ENCODE data around the gene BPGM. TPM values are rescaled to one million over a fixed set of nuclear protein-coding genes. Genes with fewer than 3 reads are reported as not detected.

BPGM gene
- total RNA-seq, 1 donor from 2014 or later: 14.8 TPM

GRCh38 chr7:134720091-134720935 lies 73.7 kb downstream of the BPGM start:
- no peak overlapping the region for H3K4me3 ChIP-seq
- intact Hi-C loops (cut with DNase I): no loop called here
- no peak for DNase-seq
- H3K36me3 ChIP-seq: no peaks in the 10 kb centered on the region
- TF ChIP-seq, protein P1, sequence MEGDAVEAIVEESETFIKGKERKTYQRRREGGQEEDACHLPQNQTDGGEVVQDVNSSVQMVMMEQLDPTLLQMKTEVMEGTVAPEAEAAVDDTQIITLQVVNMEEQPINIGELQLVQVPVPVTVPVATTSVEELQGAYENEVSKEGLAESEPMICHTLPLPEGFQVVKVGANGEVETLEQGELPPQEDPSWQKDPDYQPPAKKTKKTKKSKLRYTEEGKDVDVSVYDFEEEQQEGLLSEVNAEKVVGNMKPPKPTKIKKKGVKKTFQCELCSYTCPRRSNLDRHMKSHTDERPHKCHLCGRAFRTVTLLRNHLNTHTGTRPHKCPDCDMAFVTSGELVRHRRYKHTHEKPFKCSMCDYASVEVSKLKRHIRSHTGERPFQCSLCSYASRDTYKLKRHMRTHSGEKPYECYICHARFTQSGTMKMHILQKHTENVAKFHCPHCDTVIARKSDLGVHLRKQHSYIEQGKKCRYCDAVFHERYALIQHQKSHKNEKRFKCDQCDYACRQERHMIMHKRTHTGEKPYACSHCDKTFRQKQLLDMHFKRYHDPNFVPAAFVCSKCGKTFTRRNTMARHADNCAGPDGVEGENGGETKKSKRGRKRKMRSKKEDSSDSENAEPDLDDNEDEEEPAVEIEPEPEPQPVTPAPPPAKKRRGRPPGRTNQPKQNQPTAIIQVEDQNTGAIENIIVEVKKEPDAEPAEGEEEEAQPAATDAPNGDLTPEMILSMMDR (IDR thresholded peaks at IDR 0.05): no peak
- H3K27ac ChIP-seq: peak overlapping the region; percentile 68
- H3K4me1 ChIP-seq: peaks cover 15% of the 10 kb centered on the region
- H3K27me3 ChIP-seq: no peaks in the 10 kb centered on the region
- no peak for ATAC-seq
- H3K9me3 ChIP-seq: no peaks in the 10 kb centered on the region

DNA sequence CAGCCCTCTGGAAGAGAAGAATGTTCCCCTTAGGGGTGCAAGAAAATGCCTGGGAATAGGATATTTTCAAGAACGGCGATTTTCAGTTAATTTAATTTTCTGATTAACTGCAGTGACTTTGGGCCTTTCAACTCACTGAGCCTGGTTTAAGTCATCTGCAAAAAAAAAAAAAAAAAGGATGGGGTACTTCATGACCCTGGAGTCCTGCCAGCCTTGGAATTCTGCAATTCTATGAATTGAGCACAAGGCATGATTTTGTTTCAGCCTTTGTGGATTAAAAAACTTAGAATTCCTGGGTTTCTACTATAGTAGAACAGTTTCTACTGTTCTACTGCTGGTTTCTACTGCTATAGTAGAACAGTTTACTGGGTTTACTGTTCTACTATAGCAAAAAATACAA lies 74.5 kb downstream of the BPGM start:
- Histone ChIP-seq H3K36me3 (no peaks in the 10 kb centered on the region), H3K4me1 (peaks cover 15% of the 10 kb centered on the region), H3K27ac (peak overlapping the region; percentile 68), H3K9me3 (no peaks in the 10 kb centered on the region), H3K4me3 (no peak overlapping the region), H3K27me3 (no peaks in the 10 kb centered on the region)
- ATAC-seq (no peak), DNase-seq (no peak)
- TF ChIP-seq, protein P1 (IDR thresholded peaks at IDR 0.05): no peak
- intact Hi-C loops (cut with DNase I): no loop called here

GRCh38 chr7:134722786-134723322 lies 76.2 kb downstream of the BPGM start:
- intact Hi-C loops (cut with DNase I): no loop called here
- no peak overlapping the region for H3K4me3 ChIP-seq
- TF ChIP-seq, protein P1 (IDR thresholded peaks at IDR 0.05): no peak
- peaks cover 15% of the 10 kb centered on the region for H3K4me1 ChIP-seq
- no peaks in the 10 kb centered on the region for H3K27me3 ChIP-seq
- DNase-seq (no peak), ATAC-seq (no peak)
- H3K9me3 ChIP-seq: no peaks in the 10 kb centered on the region
- H3K36me3 ChIP-seq: no peaks in the 10 kb centered on the region
- H3K27ac ChIP-seq: peak overlapping the region; percentile 31

- intact Hi-C loops (cut with DNase I): no loop called here
- Histone ChIP-seq H3K27me3 (no peaks in the 10 kb centered on the region), H3K36me3 (no peaks in the 10 kb centered on the region), H3K27ac (no peak overlapping the region), H3K4me1 (peaks cover 15% of the 10 kb centered on the region), H3K4me3 (no peak overlapping the region), H3K9me3 (no peaks in the 10 kb centered on the region)
- no peak for ATAC-seq
- TF ChIP-seq, protein P1 (IDR thresholded peaks at IDR 0.05): no peak
- no peak for DNase-seq
Measured at GRCh38 chr7:134723892-134724291, 77.2 kb downstream of the BPGM start.

DNA sequence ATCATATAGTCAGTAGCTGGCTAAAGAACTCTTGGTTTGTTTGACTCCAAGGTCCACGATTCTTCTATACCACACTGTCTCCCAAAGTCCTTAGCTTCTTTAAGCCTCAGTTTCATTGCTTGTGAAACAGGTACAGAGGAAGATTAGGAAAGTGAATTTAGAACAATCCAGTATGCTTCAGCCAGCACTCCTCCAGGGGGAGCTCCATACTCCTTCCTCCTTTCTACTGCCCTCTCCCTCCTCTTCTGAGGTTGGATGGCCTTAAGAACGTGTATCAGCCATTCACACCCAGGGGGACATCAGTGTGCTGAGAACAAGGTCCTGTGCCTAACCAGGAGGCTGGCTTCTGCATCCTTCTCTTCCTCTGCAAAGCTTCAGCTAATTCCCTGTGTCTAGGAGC lies 78.0 kb downstream of the BPGM start:
- intact Hi-C loops (cut with DNase I): no loop called here
- H3K27me3 ChIP-seq: no peaks in the 10 kb centered on the region
- TF ChIP-seq, protein P1 (IDR thresholded peaks at IDR 0.05): peak; percentile 35
- no peak overlapping the region for H3K27ac ChIP-seq
- H3K36me3 ChIP-seq: no peaks in the 10 kb centered on the region
- H3K4me1 ChIP-seq: peaks cover 20% of the 10 kb centered on the region
- no peaks in the 10 kb centered on the region for H3K9me3 ChIP-seq
- peak; percentile 50 for ATAC-seq
- H3K4me3 ChIP-seq: no peak overlapping the region
- DNase-seq: no peak

Data from upper lobe of right lung (tissue), 1 donor.